Stimulated activated naive CD8-positive, alpha-beta T cell treated with anti-CD3 and anti-CD28 coated beads, Interleukin-15, amount 100 ng/mL, for 72 hours (primary cell): ENCODE results near the gene CGA.
A peak's percentile ranks its signal among the peaks of the same experiment; 100 is the strongest.

Experiments used
- ATAC-seq: fragments of 150-1000 bp; cut with Tn5 transposase; 2 replicates; pipeline ENCODE4 v1.10.0; 2021; ENCODE audit warnings: mild to moderate bottlenecking, moderate library complexity
- DNase-seq, 2 donors: peaks; one replicate each; pipeline ENCODE4 v3.0.0; 2021 to 2022
- H3K27ac Mint-ChIP-seq, 2 donors: one replicate each; pipeline ENCODE4 v1.8.0; 2022; ENCODE audit warnings: mild to moderate bottlenecking in 2 of 2, mixed read lengths in 2 of 2, moderate library complexity in 2 of 2
- H3K27me3 Mint-ChIP-seq: one replicate; pipeline ENCODE4 v1.8.0; 2022; ENCODE audit warnings: mixed read lengths
- H3K4me1 Mint-ChIP-seq: one replicate; pipeline ENCODE4 v1.8.0; 2022; ENCODE audit warnings: mild to moderate bottlenecking, mixed read lengths
- H3K4me3 Mint-ChIP-seq, 2 donors: one replicate each; pipeline ENCODE4 v1.8.0; 2022; ENCODE audit warnings: mild to moderate bottlenecking in 2 of 2, mixed read lengths in 2 of 2, moderate library complexity in 1 of 2
- H3K9me3 Mint-ChIP-seq, 2 donors: one replicate each; pipeline ENCODE4 v1.8.0; 2022; ENCODE audit warnings: mixed read lengths in 2 of 2

The CGA gene

DNA sequence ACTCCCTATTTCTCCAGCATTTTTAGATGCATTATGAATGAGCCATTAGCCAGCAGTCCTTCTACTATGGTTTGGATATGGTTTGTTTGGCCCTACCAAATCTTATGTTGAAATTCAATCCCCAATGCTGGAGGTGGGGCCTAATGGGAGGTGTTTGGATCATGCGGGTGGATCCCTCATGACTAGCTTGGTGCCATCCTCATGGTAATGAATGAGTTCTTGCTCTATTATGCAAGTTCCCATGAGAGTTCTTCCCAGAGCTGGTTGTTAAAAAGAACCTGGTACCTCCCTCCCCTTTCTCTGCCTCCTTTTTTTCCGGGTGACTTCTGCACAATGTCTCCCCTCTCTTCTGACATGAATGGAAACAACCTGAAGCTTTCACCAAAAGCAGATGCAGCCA, 6.2 kb upstream of the CGA start:
- H3K27me3 Mint-ChIP-seq = peaks cover 20% of the 10 kb centered on the region
- ATAC-seq = no peak
- H3K9me3 Mint-ChIP-seq = no peaks in the 10 kb centered on the region
- no peak overlapping the region for H3K4me3 Mint-ChIP-seq
- no peak for DNase-seq
- no peaks in the 10 kb centered on the region for H3K4me1 Mint-ChIP-seq
- no peak overlapping the region for H3K27ac Mint-ChIP-seq

DNA sequence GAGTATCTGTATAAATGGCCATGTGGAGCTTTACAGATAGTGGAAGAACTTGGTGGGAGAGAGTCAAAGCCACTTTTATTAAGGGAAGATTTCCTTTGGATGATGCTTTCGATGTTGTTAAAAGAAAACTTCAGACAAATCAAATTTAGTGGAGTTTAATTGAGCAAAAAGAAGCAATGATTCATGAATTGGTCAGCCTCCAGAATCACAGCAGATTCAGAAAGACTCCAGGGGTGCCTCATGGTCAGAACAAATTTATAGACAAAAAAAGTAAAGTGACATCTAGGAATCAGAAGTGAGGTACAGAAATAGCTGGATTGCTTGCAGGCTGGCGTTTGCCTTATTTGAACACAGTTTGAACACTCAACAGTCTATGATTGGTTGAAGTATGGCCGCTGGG, 5.3 kb upstream of the CGA start:
- no peak for ATAC-seq
- H3K9me3 Mint-ChIP-seq = no peaks in the 10 kb centered on the region
- H3K27ac Mint-ChIP-seq = no peak overlapping the region
- H3K27me3 Mint-ChIP-seq = peaks cover 25% of the 10 kb centered on the region
- H3K4me3 Mint-ChIP-seq = no peak overlapping the region
- no peak for DNase-seq
- no peaks in the 10 kb centered on the region for H3K4me1 Mint-ChIP-seq

- H3K27me3 Mint-ChIP-seq = peaks cover 25% of the 10 kb centered on the region
- DNase-seq = no peak
- no peaks in the 10 kb centered on the region for H3K9me3 Mint-ChIP-seq
- ATAC-seq = no peak
- H3K4me1 Mint-ChIP-seq = no peaks in the 10 kb centered on the region
- no peak overlapping the region for H3K27ac Mint-ChIP-seq
- H3K4me3 Mint-ChIP-seq = no peak overlapping the region
Observed at GRCh38 chr6:87099472-87099871, 4.6 kb upstream of the CGA start.

GRCh38 chr6:87094576-87094975, 330 bp downstream of the CGA start:
- Mint-ChIP-seq H3K4me1 (no peaks in the 10 kb centered on the region), H3K27ac (no peak overlapping the region), H3K27me3 (peaks cover 27% of the 10 kb centered on the region), H3K9me3 (no peaks in the 10 kb centered on the region), H3K4me3 (no peak overlapping the region)
- DNase-seq = no peak
- ATAC-seq = no peak

DNA sequence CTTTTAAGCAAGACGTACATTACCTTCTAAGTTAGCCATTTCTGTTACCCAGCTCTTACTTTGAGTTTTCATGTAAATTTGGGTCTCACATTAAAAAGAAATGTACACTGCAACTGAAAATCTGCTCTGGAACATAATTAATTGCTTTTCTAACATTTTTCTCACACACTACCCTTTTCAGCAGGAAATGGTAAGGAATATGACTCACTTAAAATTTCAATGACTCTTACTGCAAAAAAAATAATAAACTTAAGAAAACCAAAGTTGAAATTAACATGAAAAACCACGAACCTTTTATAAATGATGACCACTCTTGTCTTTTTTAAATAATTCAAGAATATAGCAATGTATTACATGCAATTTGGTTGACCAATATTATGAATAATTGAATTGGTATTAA, 1.3 kb downstream of the CGA start:
- Mint-ChIP-seq H3K9me3 (no peaks in the 10 kb centered on the region), H3K27ac (no peak overlapping the region), H3K27me3 (peaks cover 19% of the 10 kb centered on the region), H3K4me1 (no peaks in the 10 kb centered on the region), H3K4me3 (no peak overlapping the region)
- ATAC-seq (no peak), DNase-seq (no peak)

GRCh38 chr6:87093199-87093598, 1.7 kb downstream of the CGA start:
- no peaks in the 10 kb centered on the region for H3K4me1 Mint-ChIP-seq
- no peak overlapping the region for H3K4me3 Mint-ChIP-seq
- H3K9me3 Mint-ChIP-seq = no peaks in the 10 kb centered on the region
- ATAC-seq (no peak), DNase-seq (no peak)
- H3K27ac Mint-ChIP-seq = no peak overlapping the region
- H3K27me3 Mint-ChIP-seq = peaks cover 19% of the 10 kb centered on the region

DNA sequence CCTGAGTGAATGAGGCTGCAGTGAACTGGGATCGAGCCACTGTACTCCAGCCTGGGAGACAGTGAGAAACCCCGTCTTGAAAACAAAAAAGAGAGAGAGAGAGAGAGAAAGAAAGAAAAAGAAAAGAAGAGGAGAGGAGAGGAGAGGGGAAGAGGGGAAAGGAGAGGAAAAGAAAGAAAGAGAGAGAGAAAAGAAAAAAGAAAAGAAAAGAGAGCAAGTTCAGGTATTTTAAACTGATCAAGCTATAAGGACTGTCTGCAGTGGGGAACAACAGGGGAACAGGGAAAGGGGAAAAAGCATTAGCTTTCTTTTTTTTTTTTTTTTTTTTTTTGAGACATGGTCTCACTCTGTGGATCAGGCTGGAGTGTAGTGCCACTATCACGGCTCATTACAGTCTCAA, 2.5 kb downstream of the CGA start:
- H3K27me3 Mint-ChIP-seq = peaks cover 19% of the 10 kb centered on the region
- no peak overlapping the region for H3K27ac Mint-ChIP-seq
- no peaks in the 10 kb centered on the region for H3K9me3 Mint-ChIP-seq
- H3K4me3 Mint-ChIP-seq = no peak overlapping the region
- ATAC-seq (no peak), DNase-seq (no peak)
- no peaks in the 10 kb centered on the region for H3K4me1 Mint-ChIP-seq

DNA sequence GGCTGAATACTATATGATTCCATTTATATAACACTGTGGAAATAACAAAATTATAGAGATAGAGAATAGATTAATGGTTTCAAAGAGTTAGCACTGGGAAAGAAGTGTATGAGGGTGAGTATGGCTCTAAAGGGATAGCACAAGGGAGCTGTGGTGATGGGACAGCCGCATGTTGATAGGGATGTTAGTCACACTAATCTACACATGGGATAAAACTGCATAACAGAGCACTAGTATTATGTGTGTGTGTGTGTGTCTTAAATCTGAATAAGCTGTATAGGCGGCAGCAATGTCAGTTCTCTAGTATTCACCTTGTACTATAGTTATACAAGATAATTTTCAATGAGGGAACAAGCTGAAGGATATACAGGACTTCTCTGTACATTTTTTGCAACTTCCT, 5.8 kb downstream of the CGA start:
- Mint-ChIP-seq H3K4me1 (no peaks in the 10 kb centered on the region), H3K27ac (no peak overlapping the region), H3K9me3 (no peaks in the 10 kb centered on the region), H3K4me3 (no peak overlapping the region), H3K27me3 (peaks cover 7% of the 10 kb centered on the region)
- ATAC-seq (no peak), DNase-seq (no peak)

GRCh38 chr6:87088076-87088475, 6.8 kb downstream of the CGA start:
- Mint-ChIP-seq H3K4me3 (no peak overlapping the region), H3K4me1 (no peaks in the 10 kb centered on the region), H3K27me3 (peaks cover 7% of the 10 kb centered on the region), H3K9me3 (no peaks in the 10 kb centered on the region), H3K27ac (no peak overlapping the region)
- ATAC-seq (no peak), DNase-seq (no peak)

GRCh38 chr6:87082160-87082721, 12.7 kb downstream of the CGA start:
- no peak overlapping the region for H3K4me3 Mint-ChIP-seq
- ATAC-seq = no peak

DNA sequence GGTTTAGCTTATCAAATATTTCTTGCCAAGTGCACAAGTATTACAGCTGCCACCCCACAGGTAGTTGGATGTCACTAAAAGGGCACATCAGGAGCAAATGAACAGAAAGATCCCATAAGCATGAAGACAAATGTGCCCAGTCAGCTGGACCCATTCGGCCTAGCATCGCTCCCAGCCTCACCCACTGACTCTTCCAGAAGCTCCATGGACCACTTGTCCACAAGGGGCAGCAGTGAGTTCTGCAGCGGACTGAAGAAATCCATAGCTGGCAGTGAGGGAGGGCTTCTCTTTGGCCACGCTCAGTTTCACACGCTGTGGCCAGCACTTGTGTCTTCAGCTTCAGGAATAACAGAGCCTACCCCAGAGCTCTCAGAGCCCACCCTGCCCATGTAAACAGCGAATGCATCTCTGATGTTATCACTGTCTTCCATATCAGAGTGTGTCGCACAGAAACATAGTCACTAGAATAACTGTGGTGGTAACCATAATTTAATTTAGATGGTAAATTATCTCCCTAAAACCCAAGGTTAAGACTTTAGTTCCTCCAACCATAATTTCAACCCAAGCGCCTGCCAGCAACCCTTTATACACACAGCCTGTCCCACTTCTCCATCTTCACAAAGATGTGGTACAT, 15.8 kb downstream of the CGA start:
- ATAC-seq (peak; percentile 75), DNase-seq (peak; percentile 33 to 52)
- Mint-ChIP-seq H3K27me3 (peaks cover 23% of the 10 kb centered on the region), H3K27ac (no peak overlapping the region), H3K4me1 (no peaks in the 10 kb centered on the region), H3K9me3 (no peaks in the 10 kb centered on the region), H3K4me3 (no peak overlapping the region)

More at GRCh38 chr6:87082160-87082721, 12.7 kb downstream of the CGA start:
- no peaks in the 10 kb centered on the region for H3K4me1 Mint-ChIP-seq
- no peak overlapping the region for H3K27ac Mint-ChIP-seq
- peaks cover 23% of the 10 kb centered on the region for H3K27me3 Mint-ChIP-seq
- no peak for DNase-seq
- no peaks in the 10 kb centered on the region for H3K9me3 Mint-ChIP-seq

GRCh38 chr6:87075168-87075567, 19.7 kb downstream of the CGA start:
- ATAC-seq = no peak
- Mint-ChIP-seq H3K9me3 (no peaks in the 10 kb centered on the region), H3K27me3 (peaks cover 17% of the 10 kb centered on the region), H3K27ac (no peak overlapping the region), H3K4me3 (no peak overlapping the region), H3K4me1 (no peaks in the 10 kb centered on the region)
- DNase-seq = no peak

DNA sequence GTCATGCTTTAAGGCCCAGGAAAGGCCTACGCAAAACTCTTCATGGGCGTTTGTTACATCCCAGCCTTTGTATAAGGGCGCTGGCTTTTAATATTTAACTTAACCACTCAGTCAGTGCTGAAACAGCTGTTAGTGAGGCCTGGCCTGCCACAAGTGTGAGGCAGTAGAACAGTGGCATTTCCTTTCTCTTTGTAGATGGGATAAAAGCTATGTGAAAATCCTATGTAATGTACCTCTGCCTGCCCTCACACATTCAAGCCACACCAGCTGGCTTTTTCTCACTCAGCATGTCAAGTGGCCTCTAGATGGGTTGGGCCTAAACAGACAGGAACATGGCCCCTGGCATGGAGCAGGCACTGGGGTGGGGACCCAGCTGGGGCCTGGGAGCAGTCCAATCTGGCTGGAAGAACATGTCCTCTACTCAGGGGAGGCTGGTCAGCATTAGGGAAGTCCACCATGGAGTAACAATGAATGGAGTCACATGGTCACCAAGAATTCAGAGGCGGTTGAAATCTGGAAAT, 20.7 kb downstream of the CGA start:
- Mint-ChIP-seq H3K27ac (no peak overlapping the region), H3K9me3 (no peaks in the 10 kb centered on the region), H3K4me1 (no peaks in the 10 kb centered on the region), H3K27me3 (peaks cover 8% of the 10 kb centered on the region), H3K4me3 (no peak overlapping the region)
- no peak for ATAC-seq
- no peak for DNase-seq

DNA sequence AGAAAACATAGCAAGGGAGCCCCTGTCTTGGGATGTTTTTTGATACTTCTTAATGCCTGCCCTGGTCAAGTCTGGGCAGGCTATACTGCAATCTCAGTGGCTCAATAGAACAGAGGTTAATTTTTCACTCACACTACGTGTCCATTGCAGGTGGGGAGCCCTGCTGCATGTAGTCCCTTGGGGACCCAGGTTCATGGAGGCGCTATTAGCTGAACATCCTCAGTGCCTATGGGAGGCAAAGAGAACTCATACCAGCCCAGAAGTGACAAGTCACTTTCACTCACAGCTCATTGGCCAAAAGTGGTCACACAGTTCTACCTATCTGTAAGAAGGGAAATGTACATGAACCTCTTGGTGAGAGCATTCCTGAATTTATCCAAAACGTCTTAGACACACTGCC, 23.2 kb downstream of the CGA start:
- Mint-ChIP-seq H3K9me3 (no peaks in the 10 kb centered on the region), H3K4me1 (no peaks in the 10 kb centered on the region)
- no peak for DNase-seq

GRCh38 chr6:87070741-87071140, 24.2 kb downstream of the CGA start:
- peaks cover 8% of the 10 kb centered on the region for H3K27me3 Mint-ChIP-seq
- ATAC-seq = no peak
- no peak overlapping the region for H3K4me3 Mint-ChIP-seq
- H3K9me3 Mint-ChIP-seq = no peaks in the 10 kb centered on the region
- DNase-seq = no peak
- H3K27ac Mint-ChIP-seq = no peak overlapping the region
- H3K4me1 Mint-ChIP-seq = no peaks in the 10 kb centered on the region

More for the DNA sequence above, 23.2 kb downstream of the CGA start:
- Mint-ChIP-seq H3K27ac (no peak overlapping the region), H3K27me3 (peaks cover 8% of the 10 kb centered on the region), H3K4me3 (no peak overlapping the region)
- ATAC-seq = no peak

DNA sequence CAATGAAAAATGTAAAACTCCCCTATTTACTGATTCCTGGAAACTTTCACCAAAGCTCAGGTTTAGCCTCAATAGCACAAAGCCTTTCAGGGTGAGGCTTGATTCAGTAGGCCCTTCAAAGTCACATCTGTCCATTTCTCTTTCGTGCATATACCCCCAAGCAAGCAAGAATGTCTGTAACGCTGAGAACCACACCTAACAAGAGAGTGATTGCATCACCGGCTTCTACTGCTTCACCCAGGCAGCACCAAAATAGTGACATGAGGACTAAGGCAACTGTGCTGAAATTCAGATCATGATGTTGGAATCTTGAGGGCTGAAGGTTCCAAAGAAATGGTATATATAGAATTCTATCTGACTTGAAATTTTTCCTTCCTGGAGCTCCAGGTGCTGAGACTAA, 26.1 kb downstream of the CGA start:
- H3K9me3 Mint-ChIP-seq = no peaks in the 10 kb centered on the region
- no peak overlapping the region for H3K4me3 Mint-ChIP-seq

More for the DNA sequence above, 26.1 kb downstream of the CGA start:
- peaks cover 9% of the 10 kb centered on the region for H3K27me3 Mint-ChIP-seq
- H3K4me1 Mint-ChIP-seq = no peaks in the 10 kb centered on the region
- ATAC-seq (no peak), DNase-seq (no peak)
- no peak overlapping the region for H3K27ac Mint-ChIP-seq
